ENCODE results near the gene C17orf58. TPM values are rescaled to one million over a fixed set of nuclear protein-coding genes. Genes with fewer than 3 reads are reported as not detected.
"Not testable (repeated sequence)": the region's sequence is repeated elsewhere in the genome, so short reads cannot be mapped to it uniquely, and the experiment has no call there.

C17orf58 gene
- total RNA-seq, 4 donors from 2014 or later: 5.0 to 13.0 (median 9.5) TPM

DNA sequence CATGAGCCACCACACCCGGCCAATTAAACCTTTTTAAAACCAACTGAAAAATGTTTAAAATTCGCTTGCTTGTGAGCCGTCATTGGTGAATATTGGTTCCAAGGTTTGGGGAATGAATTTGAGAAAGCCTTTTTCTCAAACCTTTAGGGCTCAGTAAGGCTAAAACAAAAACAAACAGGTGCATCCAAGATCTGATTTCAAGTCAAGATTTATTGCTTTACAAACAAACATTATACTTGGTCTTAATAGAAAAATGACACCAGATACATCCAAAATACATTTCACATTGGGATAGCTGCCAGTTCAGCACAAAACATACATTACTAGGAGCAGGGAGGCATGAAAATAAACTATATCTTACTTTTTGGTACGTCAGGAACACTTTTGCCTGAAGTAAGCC, 5.4 kb downstream of the C17orf58 start:
- Histone ChIP-seq H3K27ac (no peak overlapping the region), H3K36me3 (no peaks in the 10 kb centered on the region), H3K27me3 (no peaks in the 10 kb centered on the region), H3K9me3 (no peaks in the 10 kb centered on the region), H3K4me1 (peaks cover 0 to 18% (median 2%) of the 10 kb centered on the region in 4 donors), H3K4me3 (no peak overlapping the region)
- TF ChIP-seq POLR2A (IDR thresholded peaks at IDR 0.05): no peak
- TF ChIP-seq, protein P1, sequence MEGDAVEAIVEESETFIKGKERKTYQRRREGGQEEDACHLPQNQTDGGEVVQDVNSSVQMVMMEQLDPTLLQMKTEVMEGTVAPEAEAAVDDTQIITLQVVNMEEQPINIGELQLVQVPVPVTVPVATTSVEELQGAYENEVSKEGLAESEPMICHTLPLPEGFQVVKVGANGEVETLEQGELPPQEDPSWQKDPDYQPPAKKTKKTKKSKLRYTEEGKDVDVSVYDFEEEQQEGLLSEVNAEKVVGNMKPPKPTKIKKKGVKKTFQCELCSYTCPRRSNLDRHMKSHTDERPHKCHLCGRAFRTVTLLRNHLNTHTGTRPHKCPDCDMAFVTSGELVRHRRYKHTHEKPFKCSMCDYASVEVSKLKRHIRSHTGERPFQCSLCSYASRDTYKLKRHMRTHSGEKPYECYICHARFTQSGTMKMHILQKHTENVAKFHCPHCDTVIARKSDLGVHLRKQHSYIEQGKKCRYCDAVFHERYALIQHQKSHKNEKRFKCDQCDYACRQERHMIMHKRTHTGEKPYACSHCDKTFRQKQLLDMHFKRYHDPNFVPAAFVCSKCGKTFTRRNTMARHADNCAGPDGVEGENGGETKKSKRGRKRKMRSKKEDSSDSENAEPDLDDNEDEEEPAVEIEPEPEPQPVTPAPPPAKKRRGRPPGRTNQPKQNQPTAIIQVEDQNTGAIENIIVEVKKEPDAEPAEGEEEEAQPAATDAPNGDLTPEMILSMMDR (IDR thresholded peaks at IDR 0.05): no peak
- DNase-seq: no peak

DNA sequence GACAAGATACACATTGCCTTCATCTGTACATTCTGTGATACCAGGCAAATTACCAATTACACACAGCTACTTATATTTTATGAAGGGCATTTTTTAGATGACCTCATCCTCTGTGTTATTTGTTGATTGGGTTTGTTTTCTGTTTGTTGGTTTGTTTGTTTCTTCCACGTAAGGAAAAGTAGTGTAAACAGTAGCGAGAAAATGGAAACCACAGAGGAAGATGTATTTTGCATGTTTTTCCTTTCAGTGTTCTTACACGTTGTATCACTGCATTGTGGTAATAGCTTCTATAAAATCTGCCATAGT, 12.9 kb downstream of the C17orf58 start:
- TF ChIP-seq, protein P1 (IDR thresholded peaks at IDR 0.05): no peak
- TF ChIP-seq POLR2A (IDR thresholded peaks at IDR 0.05): no peak
- no peaks in the 10 kb centered on the region for H3K9me3 ChIP-seq

DNA sequence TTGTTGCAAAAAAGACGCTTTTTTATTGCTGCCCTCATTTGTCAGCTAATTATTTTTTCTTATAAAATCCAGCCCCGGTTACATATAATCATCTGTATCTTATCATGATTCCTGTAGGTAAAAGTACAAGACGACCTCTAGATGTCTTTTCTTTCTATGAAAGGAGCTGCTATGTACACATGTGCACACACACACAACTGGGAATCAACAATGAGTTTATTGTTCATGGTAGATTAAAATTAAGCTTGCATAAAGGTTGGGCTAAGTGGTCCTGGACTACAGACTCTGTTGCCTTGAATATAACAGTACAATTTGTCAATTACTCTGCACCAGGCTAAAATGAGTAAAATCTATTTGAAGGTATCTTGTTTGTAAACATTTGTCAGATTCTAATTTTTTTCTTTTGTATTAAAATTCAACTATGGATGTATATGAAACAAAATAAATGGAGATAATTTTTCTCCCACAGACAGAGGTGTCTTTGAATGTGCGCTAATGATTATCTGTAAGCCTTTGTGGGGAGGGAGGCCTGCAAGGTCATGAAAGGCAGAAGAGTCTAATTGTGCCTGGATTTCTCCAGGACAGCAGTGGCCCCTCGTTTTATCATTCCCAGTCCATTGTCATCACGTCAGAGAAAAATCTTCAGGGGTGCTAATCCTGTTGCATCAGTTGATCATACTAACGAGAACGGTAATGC, 13.4 kb downstream of the C17orf58 start:
- Histone ChIP-seq H3K27ac (no peak overlapping the region), H3K4me3 (no peak overlapping the region), H3K9me3 (no peaks in the 10 kb centered on the region), H3K36me3 (peaks cover 0 to 16% (median 0%) of the 10 kb centered on the region in 3 donors), H3K4me1 (no peaks in the 10 kb centered on the region), H3K27me3 (no peaks in the 10 kb centered on the region)
- TF ChIP-seq POLR2A (IDR thresholded peaks at IDR 0.05): no peak
- TF ChIP-seq, protein P1 (IDR thresholded peaks at IDR 0.05): no peak
- DNase-seq: no peak

More for the DNA sequence above, 12.9 kb downstream of the C17orf58 start:
- Histone ChIP-seq H3K4me1 (no peaks in the 10 kb centered on the region), H3K4me3 (no peak overlapping the region), H3K36me3 (peaks cover 0 to 16% (median 0%) of the 10 kb centered on the region in 3 donors), H3K27me3 (no peaks in the 10 kb centered on the region), H3K27ac (no peak overlapping the region)
- no peak for DNase-seq

DNA sequence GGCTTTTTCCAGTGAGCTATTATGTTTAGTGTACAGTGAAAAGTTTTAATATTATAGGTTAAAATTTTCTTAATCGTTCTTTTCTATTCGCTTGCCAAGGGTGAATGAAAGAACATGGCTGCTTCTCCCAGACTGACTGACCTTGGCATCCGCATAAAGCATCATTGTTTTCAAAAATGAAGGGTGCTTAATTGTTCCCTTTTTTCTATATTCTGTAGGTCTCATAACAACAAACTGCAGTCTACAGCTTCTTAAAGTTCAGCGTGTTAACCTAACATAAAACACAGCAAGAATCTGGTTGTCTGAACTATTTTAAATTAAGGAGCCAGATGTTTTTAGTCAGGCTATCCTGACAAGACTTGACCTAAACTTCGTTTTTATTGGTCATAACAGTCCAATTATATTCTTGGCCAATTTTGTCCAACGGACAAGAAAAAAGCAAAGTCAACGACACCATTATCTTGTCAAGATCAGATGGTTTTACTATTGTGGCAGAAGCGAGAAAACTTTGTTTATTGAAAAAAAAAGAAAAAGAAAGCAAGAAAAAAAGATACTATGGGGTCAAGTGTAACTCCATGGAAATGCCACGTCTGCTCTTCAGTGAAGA, 14.1 kb downstream of the C17orf58 start:
- H3K9me3 ChIP-seq: no peaks in the 10 kb centered on the region
- H3K4me1 ChIP-seq: no peaks in the 10 kb centered on the region
- DNase-seq: no peak
- no peak overlapping the region for H3K27ac ChIP-seq
- TF ChIP-seq, protein P1 (IDR thresholded peaks at IDR 0.05): no peak
- no peak for TF ChIP-seq POLR2A (IDR thresholded peaks at IDR 0.05)
- no peaks in the 10 kb centered on the region for H3K27me3 ChIP-seq
- no peak overlapping the region for H3K4me3 ChIP-seq
- H3K36me3 ChIP-seq: peaks cover 0 to 19% (median 0%) of the 10 kb centered on the region in 3 donors

DNA sequence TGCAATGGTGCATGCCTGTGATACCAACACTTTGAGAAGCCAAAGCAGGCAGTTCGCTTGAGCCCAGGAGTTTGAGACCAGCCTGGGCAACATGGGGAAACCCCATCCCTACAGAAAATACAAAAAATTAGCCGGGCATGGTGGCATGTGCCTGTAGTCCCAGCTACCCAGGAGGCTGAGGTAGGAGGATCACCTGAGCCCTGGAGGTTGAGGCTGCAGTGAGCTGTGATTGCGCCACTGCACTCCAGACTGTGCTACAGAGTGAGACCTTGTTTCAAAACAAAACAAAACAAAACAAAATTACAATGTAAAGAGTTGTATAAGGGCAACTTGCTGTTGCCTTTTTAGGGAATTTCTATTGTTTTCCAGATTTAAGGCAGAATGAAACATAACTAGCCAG, 15.4 kb downstream of the C17orf58 start:
- H3K9me3 ChIP-seq, DNase-seq, H3K4me1 ChIP-seq, H3K27me3 ChIP-seq, H3K27ac ChIP-seq, H3K4me3 ChIP-seq: not testable (repeated sequence)
- H3K36me3 ChIP-seq: peaks cover 0 to 27% (median 0%) of the 10 kb centered on the region in 3 donors

DNA sequence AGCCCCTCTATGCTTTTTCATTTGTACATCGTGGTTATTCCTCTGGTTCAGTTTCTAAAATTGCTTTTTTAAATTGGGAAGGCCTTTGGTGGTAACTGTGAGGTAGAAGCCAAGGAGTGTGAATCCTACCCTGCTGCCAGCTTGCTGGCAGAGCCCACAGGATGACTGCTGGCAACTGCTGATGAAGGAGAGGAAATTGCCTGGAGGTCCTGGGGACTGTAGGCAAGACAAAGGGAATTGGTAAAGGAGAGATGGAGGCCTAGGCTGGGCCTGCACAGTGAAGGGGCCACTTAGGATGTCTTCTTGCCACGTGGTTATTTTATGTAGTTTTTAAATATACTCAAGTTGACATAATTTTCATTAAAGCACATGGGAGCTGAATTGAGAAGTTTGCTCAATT, 15.8 kb downstream of the C17orf58 start:
- Histone ChIP-seq H3K4me3 (no peak overlapping the region), H3K36me3 (peaks cover 0 to 31% (median 0%) of the 10 kb centered on the region in 3 donors), H3K27me3 (no peaks in the 10 kb centered on the region), H3K27ac (no peak overlapping the region), H3K9me3 (no peaks in the 10 kb centered on the region), H3K4me1 (no peaks in the 10 kb centered on the region)
- no peak for TF ChIP-seq POLR2A (IDR thresholded peaks at IDR 0.05)
- TF ChIP-seq, protein P1 (IDR thresholded peaks at IDR 0.05): no peak
- DNase-seq: no peak

DNA sequence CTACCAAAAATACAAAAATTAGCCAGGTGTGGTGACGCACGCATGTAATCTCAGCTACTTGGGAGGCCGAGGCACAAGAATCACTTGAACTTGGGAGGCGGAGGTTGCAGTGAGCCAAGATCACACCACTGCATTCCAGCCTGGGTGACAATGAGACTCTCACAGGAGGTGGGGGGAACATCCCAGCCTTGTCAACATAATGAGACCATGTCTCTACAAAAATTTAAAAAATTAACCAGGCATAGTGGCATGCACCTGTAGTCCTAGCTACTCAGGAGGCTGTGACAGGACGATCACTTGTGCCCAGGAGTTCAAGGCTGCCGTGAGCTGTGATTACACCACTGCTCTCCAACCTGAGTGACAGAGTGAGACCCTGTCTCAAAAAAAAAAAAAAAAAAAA, 20.0 kb downstream of the C17orf58 start:
- H3K4me1 ChIP-seq, H3K4me3 ChIP-seq, H3K27ac ChIP-seq, DNase-seq, H3K9me3 ChIP-seq, H3K27me3 ChIP-seq: not testable (repeated sequence)
- peaks cover 0 to 62% (median 0%) of the 10 kb centered on the region in 3 donors for H3K36me3 ChIP-seq
